Common myeloid progenitor, CD34-positive (primary cell): ENCODE results near the gene NOS1AP.
"Not testable (repeated sequence)": the region's sequence is repeated elsewhere in the genome, so short reads cannot be mapped to it uniquely, and the experiment has no call there.

Experiments used
- CTCF ChIA-PET: fragments of 350-600 bp; sonication (Branson Sonifier 250); formaldehyde crosslinking; loops from one replicate; lab custom pipeline; 2021; ENCODE audit warnings: antibody characterized with exemption; lab: Charles Lee
- POLR2A ChIA-PET: fragments of 350-600 bp; sonication (Branson Sonifier 250); formaldehyde crosslinking; loops from one replicate; lab custom pipeline; 2021; ENCODE audit warnings: antibody characterized with exemption; lab: Charles Lee
- DNase-seq, 3 donors: peaks; one replicate each; pipeline versions ENCODE4 v3.0.0 to v3.0.0-alpha.2; 2013
- H3K27ac ChIP-seq, 2 experiments: 1 replicate in 1 of 2; 2 replicates in 1 of 2; pipeline ENCODE4 v1.7.0; 2013; ENCODE audit warnings: inconsistent platforms in 2 of 2, low read length in 2 of 2, mild to moderate bottlenecking in 2 of 2, low read depth in 1 of 2, moderate library complexity in 1 of 2; ENCODE audit not compliant: severe bottlenecking in 2 of 2, insufficient read depth in 1 of 2, poor library complexity in 1 of 2
- H3K27me3 ChIP-seq, 5 experiments: replicated peaks in 2 of 5; 1 replicate in 3 of 5; 2 replicates in 2 of 5; pipeline versions ENCODE4 v1.6.1 to v1.7.0; 2013; ENCODE audit warnings: low read length in 4 of 5, mild to moderate bottlenecking in 2 of 5, moderate library complexity in 2 of 5, inconsistent platforms in 1 of 5; ENCODE audit not compliant: insufficient read depth in 5 of 5, control insufficient read depth in 4 of 5
- H3K36me3 ChIP-seq, 4 experiments: 1 replicate in 2 of 4; 2 replicates in 2 of 4; pipeline versions ENCODE4 v1.6.1 to v1.7.0; 2013; ENCODE audit warnings: low read length in 3 of 4, control low read depth in 1 of 4, mild to moderate bottlenecking in 1 of 4; ENCODE audit not compliant: control insufficient read depth in 4 of 4, insufficient read depth in 4 of 4
- H3K4me1 ChIP-seq, 4 experiments: 1 replicate in 3 of 4; 2 replicates in 1 of 4; pipeline versions ENCODE4 v1.6.1 to v1.7.1; 2013; ENCODE audit warnings: low read length in 3 of 4, mild to moderate bottlenecking in 3 of 4, control low read depth in 1 of 4, inconsistent platforms in 1 of 4, moderate library complexity in 1 of 4; ENCODE audit not compliant: control insufficient read depth in 4 of 4, insufficient read depth in 4 of 4; ENCODE audit errors: control extremely low read depth in 1 of 4
- H3K4me3 ChIP-seq, 7 experiments: 1 replicate in 4 of 7; 2 replicates in 3 of 7; pipeline versions ENCODE4 v1.5.1 to v1.7.0; 2013; ENCODE audit warnings: mild to moderate bottlenecking in 7 of 7, low read length in 6 of 7, moderate library complexity in 6 of 7, inconsistent platforms in 2 of 7, low read depth in 2 of 7, control low read depth in 1 of 7; ENCODE audit not compliant: insufficient read depth in 4 of 7, control insufficient read depth in 1 of 7; ENCODE audit errors: extremely low read depth in 1 of 7
- H3K9me3 ChIP-seq, 5 experiments: 1 replicate in 4 of 5; 2 replicates in 1 of 5; pipeline versions ENCODE4 v1.6.1 to v1.7.1; 2013; ENCODE audit warnings: low read length in 4 of 5, mild to moderate bottlenecking in 2 of 5, inconsistent platforms in 1 of 5, low read depth in 1 of 5, moderate library complexity in 1 of 5; ENCODE audit not compliant: control insufficient read depth in 4 of 5, insufficient read depth in 2 of 5; ENCODE audit errors: control extremely low read depth in 1 of 5
- WGBS: methylation state at CpG from one replicate; pipeline ENCODE4 v1.1.5; 2013; ENCODE audit not compliant: insufficient coverage; 5-methylcytosine and 5-hydroxymethylcytosine counted together

The NOS1AP gene

GRCh38 chr1:162066836-162067235, 2.7 kb upstream of the NOS1AP start:
- CTCF ChIA-PET = interaction anchor here (1.0 to 1.3 kb wide), 2 partner anchors 25 to 143 kb away, joined by 4 read pairs; no protein-coding TSS in a partner anchor
- not testable (repeated sequence) for H3K9me3 ChIP-seq, DNase-seq

GRCh38 chr1:162067466-162067865, 2.0 kb upstream of the NOS1AP start:
- Histone ChIP-seq H3K4me1 (peaks cover 3 to 21% (median 17%) of the 10 kb centered on the region in 4 experiments), H3K27me3 (peaks cover 6 to 38% (median 16%) of the 10 kb centered on the region in 5 experiments), H3K27ac (no peak overlapping the region), H3K4me3 (no peak overlapping the region), H3K9me3 (no peaks in the 10 kb centered on the region), H3K36me3 (no peaks in the 10 kb centered on the region)
- CTCF ChIA-PET = no interaction called here
- POLR2A ChIA-PET = no interaction called here
- DNase-seq = no peak
- no CpG with 5 or more reads among the region's 1 CpG for WGBS

More at GRCh38 chr1:162066836-162067235, 2.7 kb upstream of the NOS1AP start:
- WGBS = no CpG with 5 or more reads among the region's 4 CpGs
- H3K27ac ChIP-seq, POLR2A ChIA-PET, H3K36me3 ChIP-seq, H3K4me3 ChIP-seq: not testable (repeated sequence)
- Histone ChIP-seq H3K4me1 (peaks cover 3 to 21% (median 17%) of the 10 kb centered on the region in 4 experiments), H3K27me3 (peaks cover 4 to 33% (median 14%) of the 10 kb centered on the region in 5 experiments)

GRCh38 chr1:162068301-162068700, 1.2 kb upstream of the NOS1AP start:
- H3K4me1 ChIP-seq = peaks cover 3 to 21% (median 17%) of the 10 kb centered on the region in 4 experiments
- ChIA-PET CTCF (interaction anchor here (1.2 kb wide), 1 partner anchor 8 kb away, joined by 4 read pairs; no protein-coding TSS in a partner anchor), POLR2A (no interaction called here)
- H3K27ac ChIP-seq = no peak overlapping the region
- peaks cover 7 to 45% (median 19%) of the 10 kb centered on the region in 5 experiments for H3K27me3 ChIP-seq
- WGBS = 93% methylated on average over 2 of the region's 4 CpGs
- H3K36me3 ChIP-seq = no peaks in the 10 kb centered on the region
- no peaks in the 10 kb centered on the region for H3K9me3 ChIP-seq
- no peak for DNase-seq
- H3K4me3 ChIP-seq = no peak overlapping the region

GRCh38 chr1:162070094-162070748, 730 bp downstream of the NOS1AP start:
- peak in 2 of 3 donors; percentile 38 to 53 for DNase-seq
- ChIA-PET POLR2A (no interaction called here), CTCF (interaction anchor here (1.6 to 1.7 kb wide), 2 partner anchors 14 to 321 kb away, joined by 3 to 5 read pairs; no protein-coding TSS in a partner anchor)
- Histone ChIP-seq H3K9me3 (no peaks in the 10 kb centered on the region), H3K4me1 (peaks cover 3 to 19% (median 17%) of the 10 kb centered on the region in 4 experiments), H3K4me3 (peak overlapping the region; percentile 56 to 82 (median 66)), H3K36me3 (no peaks in the 10 kb centered on the region), H3K27ac (no peak overlapping the region), H3K27me3 (peaks cover 7 to 54% (median 19%) of the 10 kb centered on the region in 5 experiments)
- 0% methylated on average over 21 of the region's 29 CpGs for WGBS

- peaks cover 3 to 19% (median 16%) of the 10 kb centered on the region in 4 experiments for H3K4me1 ChIP-seq
- ChIA-PET POLR2A (no interaction called here), CTCF (interaction anchor here (1.7 kb wide), 1 partner anchor 321 kb away, joined by 3 read pairs; no protein-coding TSS in a partner anchor)
- no peaks in the 10 kb centered on the region for H3K9me3 ChIP-seq
- 55% methylated on average over 7 of the region's 7 CpGs for WGBS
- peak overlapping the region in 3 of 7 experiments; percentile 3 to 82 (median 76) for H3K4me3 ChIP-seq
- DNase-seq = peak in 1 of 3 donors; percentile 15
- peaks cover 7 to 56% (median 19%) of the 10 kb centered on the region in 5 experiments for H3K27me3 ChIP-seq
- H3K36me3 ChIP-seq = no peaks in the 10 kb centered on the region
- H3K27ac ChIP-seq = no peak overlapping the region
Measured at GRCh38 chr1:162070825-162071224, 1.3 kb downstream of the NOS1AP start.

- DNase-seq = no peak
- Histone ChIP-seq H3K4me3 (no peak overlapping the region), H3K36me3 (no peaks in the 10 kb centered on the region), H3K27ac (no peak overlapping the region), H3K4me1 (peaks cover 3 to 19% (median 16%) of the 10 kb centered on the region in 4 experiments), H3K27me3 (peaks cover 7 to 56% (median 19%) of the 10 kb centered on the region in 5 experiments), H3K9me3 (no peaks in the 10 kb centered on the region)
- POLR2A ChIA-PET = no interaction called here
- CTCF ChIA-PET = no interaction called here
- WGBS = 100% methylated on average over 2 of the region's 3 CpGs
Measured at GRCh38 chr1:162072740-162073139, 3.2 kb downstream of the NOS1AP start.
